ENCODE data around the gene ARL4D.

Gene ARL4D

GRCh38 chr17:43398724-43399595, at the start of gene ARL4D:
Gene ARL4D (plus strand): TSS chr17:43398993. CDS start chr17:43399733, 740 bp downstream.
- Histone ChIP-seq H3K9ac (ENCODE audit: low read length) (peak within 1 kb of the TSS; percentile 92), H3K4me3 (ENCODE audit: low read depth in 1 of 2, low read length in 2 of 2) (peak within 1 kb of the TSS; percentile 92 to 94)

DNA sequence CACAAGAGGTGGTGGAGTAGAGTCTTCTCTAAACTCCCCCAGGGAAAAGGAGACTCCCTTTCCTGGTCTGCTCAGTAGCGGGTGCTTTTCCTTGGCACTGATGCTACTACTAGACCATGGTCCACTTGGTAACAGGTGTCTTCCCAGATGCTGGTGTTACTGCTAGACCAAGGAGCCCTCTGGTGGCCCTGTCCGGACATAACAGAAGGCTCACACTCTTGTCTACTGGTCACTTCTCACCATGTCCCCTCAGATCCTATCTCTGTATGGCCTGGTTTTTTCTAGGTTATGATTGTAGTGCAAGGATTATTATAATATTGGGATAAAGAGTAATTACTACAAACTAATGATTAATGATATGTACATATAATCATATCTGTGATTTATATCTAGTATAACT, 49.7 kb upstream of the ARL4D start:
- H3K36me3 ChIP-seq (ENCODE audit: insufficient read depth, low read length) = no peaks in the 10 kb centered on the region
- H3K27me3 ChIP-seq (ENCODE audit: control insufficient read depth in 1 of 2, insufficient read depth in 2 of 2, low read length in 2 of 2) = no peaks in the 10 kb centered on the region
- no peak overlapping the region for H3K9ac ChIP-seq (ENCODE audit: low read length)
- no peak overlapping the region for H3K4me3 ChIP-seq (ENCODE audit: low read depth in 1 of 2, low read length in 2 of 2)
- no peaks in the 10 kb centered on the region for H3K4me1 ChIP-seq (ENCODE audit: insufficient read depth, low read length)
- H3K9me3 ChIP-seq (ENCODE audit: low read length) = peaks cover 11% of the 10 kb centered on the region
- no peak overlapping the region for H3K27ac ChIP-seq (ENCODE audit: low read depth, low read length)

More at GRCh38 chr17:43398724-43399595, at the start of gene ARL4D:
- H3K4me1 ChIP-seq (ENCODE audit: insufficient read depth, low read length) = peaks cover 48% of the 10 kb centered on the region
- peaks cover 16% of the 10 kb centered on the region for H3K36me3 ChIP-seq (ENCODE audit: insufficient read depth, low read length)
- H3K27me3 ChIP-seq (ENCODE audit: control insufficient read depth in 1 of 2, insufficient read depth in 2 of 2, low read length in 2 of 2) = no peaks in the 10 kb centered on the region
- peak within 1 kb of the TSS; percentile 93 for H3K27ac ChIP-seq (ENCODE audit: low read depth, low read length)
- H3K9me3 ChIP-seq (ENCODE audit: low read length) = no peaks in the 10 kb centered on the region

GRCh38 chr17:43350888-43351361, 47.9 kb upstream of the ARL4D start:
- H3K4me3 ChIP-seq (ENCODE audit: low read depth in 1 of 2, low read length in 2 of 2) = no peak overlapping the region
- H3K9ac ChIP-seq (ENCODE audit: low read length) = no peak overlapping the region
- H3K27ac ChIP-seq (ENCODE audit: low read depth, low read length) = no peak overlapping the region
- H3K9me3 ChIP-seq (ENCODE audit: low read length) = peaks cover 11% of the 10 kb centered on the region
- no peaks in the 10 kb centered on the region for H3K36me3 ChIP-seq (ENCODE audit: insufficient read depth, low read length)
- H3K4me1 ChIP-seq (ENCODE audit: insufficient read depth, low read length) = no peaks in the 10 kb centered on the region
- no peaks in the 10 kb centered on the region for H3K27me3 ChIP-seq (ENCODE audit: control insufficient read depth in 1 of 2, insufficient read depth in 2 of 2, low read length in 2 of 2)

DNA sequence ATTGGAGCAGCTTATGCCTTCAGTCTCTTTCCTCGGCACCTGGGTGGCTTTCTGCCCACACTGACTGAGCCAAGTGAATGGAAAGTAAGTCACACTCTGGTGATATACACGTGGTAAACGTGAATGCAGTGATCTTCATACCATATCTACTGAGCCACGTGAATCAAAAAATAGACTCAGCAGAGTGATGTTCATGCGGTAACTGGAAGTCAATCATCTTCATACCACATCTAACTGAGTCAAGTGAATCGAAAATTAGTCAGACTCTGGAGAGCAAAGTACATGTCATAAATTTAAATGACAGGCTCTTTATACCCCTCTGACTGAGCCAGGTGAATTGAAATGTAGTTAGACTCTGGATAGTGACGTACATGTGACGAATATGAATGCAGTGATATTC, 47.1 kb upstream of the ARL4D start:
- Histone ChIP-seq H3K4me3 (ENCODE audit: low read depth in 1 of 2, low read length in 2 of 2) (no peak overlapping the region), H3K27me3 (ENCODE audit: control insufficient read depth in 1 of 2, insufficient read depth in 2 of 2, low read length in 2 of 2) (no peaks in the 10 kb centered on the region), H3K9me3 (ENCODE audit: low read length) (peaks cover 11% of the 10 kb centered on the region), H3K36me3 (ENCODE audit: insufficient read depth, low read length) (no peaks in the 10 kb centered on the region), H3K9ac (ENCODE audit: low read length) (no peak overlapping the region), H3K4me1 (ENCODE audit: insufficient read depth, low read length) (no peaks in the 10 kb centered on the region), H3K27ac (ENCODE audit: low read depth, low read length) (no peak overlapping the region)

DNA sequence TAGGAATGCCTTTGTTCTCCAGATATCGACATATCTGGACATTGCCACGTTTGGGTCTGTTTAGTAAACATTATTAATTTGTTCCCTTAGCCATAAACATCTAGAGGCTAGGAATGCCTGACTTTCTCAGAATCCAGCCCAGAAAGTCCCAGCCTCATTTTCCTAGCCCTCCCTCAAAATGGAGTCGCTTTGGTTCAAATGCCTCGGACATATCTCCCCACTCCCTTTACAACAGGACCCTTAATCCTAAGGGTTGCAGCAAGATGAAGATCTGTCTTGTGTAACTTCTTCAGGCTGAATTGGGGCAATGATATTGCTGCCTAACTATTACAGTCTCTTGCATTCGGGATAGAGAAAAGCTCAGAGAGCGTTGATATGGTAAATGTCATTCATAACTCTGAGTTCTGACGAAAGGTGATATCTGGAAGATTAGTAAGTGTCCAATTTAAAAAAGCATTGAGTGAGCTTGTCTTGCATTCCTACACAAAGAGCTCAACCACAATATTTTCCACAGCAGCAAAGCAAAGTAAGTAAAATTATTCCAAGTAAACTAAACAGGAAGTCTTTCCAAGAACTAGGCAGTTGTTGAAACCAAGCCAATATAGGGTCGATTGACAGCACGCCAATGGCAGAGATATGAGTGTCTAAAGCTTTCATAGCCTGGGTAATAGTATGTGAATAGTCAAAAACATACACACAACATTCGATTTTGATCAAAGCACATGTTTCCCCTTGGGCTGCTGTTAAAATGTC, 46.0 kb upstream of the ARL4D start:
- Histone ChIP-seq H3K27ac (ENCODE audit: low read depth, low read length) (no peak overlapping the region), H3K4me3 (ENCODE audit: low read depth in 1 of 2, low read length in 2 of 2) (no peak overlapping the region), H3K4me1 (ENCODE audit: insufficient read depth, low read length) (no peaks in the 10 kb centered on the region), H3K36me3 (ENCODE audit: insufficient read depth, low read length) (no peaks in the 10 kb centered on the region), H3K27me3 (ENCODE audit: control insufficient read depth in 1 of 2, insufficient read depth in 2 of 2, low read length in 2 of 2) (no peaks in the 10 kb centered on the region), H3K9me3 (ENCODE audit: low read length) (peaks cover 8% of the 10 kb centered on the region), H3K9ac (ENCODE audit: low read length) (no peak overlapping the region)

DNA sequence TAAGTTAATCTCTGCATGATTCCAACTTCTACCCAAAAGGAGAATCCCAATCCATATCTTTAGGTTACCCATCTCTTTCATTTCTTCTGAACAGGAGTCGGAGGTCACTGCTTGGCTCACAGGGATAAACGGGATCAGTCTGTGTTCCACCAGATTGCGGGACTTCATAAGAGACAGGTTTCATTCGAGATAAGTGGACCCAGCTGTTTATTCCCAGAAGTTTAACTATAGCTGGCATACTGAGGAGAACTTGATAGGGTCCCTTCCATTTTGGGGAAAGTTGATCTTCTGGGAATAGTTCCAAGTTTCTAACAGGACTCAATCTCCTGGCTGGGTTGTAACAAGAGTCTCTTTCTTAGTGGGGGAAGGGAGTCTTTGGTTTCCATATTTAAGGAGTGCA, 45.4 kb upstream of the ARL4D start:
- Histone ChIP-seq H3K27me3 (ENCODE audit: control insufficient read depth in 1 of 2, insufficient read depth in 2 of 2, low read length in 2 of 2) (no peaks in the 10 kb centered on the region), H3K9ac (ENCODE audit: low read length) (no peak overlapping the region), H3K36me3 (ENCODE audit: insufficient read depth, low read length) (no peaks in the 10 kb centered on the region), H3K27ac (ENCODE audit: low read depth, low read length) (no peak overlapping the region), H3K4me3 (ENCODE audit: low read depth in 1 of 2, low read length in 2 of 2) (no peak overlapping the region), H3K9me3 (ENCODE audit: low read length) (peaks cover 5% of the 10 kb centered on the region), H3K4me1 (ENCODE audit: insufficient read depth, low read length) (no peaks in the 10 kb centered on the region)

- no peak overlapping the region for H3K27ac ChIP-seq (ENCODE audit: low read depth, low read length)
- H3K27me3 ChIP-seq (ENCODE audit: control insufficient read depth in 1 of 2, insufficient read depth in 2 of 2, low read length in 2 of 2) = no peaks in the 10 kb centered on the region
- no peaks in the 10 kb centered on the region for H3K36me3 ChIP-seq (ENCODE audit: insufficient read depth, low read length)
- no peaks in the 10 kb centered on the region for H3K9me3 ChIP-seq (ENCODE audit: low read length)
- H3K9ac ChIP-seq (ENCODE audit: low read length) = no peak overlapping the region
- H3K4me3 ChIP-seq (ENCODE audit: low read depth in 1 of 2, low read length in 2 of 2) = no peak overlapping the region
- H3K4me1 ChIP-seq (ENCODE audit: insufficient read depth, low read length) = peaks cover 1% of the 10 kb centered on the region
These were observed 44.4 kb upstream of the ARL4D start for GRCh38 chr17:43354371-43354770.

DNA sequence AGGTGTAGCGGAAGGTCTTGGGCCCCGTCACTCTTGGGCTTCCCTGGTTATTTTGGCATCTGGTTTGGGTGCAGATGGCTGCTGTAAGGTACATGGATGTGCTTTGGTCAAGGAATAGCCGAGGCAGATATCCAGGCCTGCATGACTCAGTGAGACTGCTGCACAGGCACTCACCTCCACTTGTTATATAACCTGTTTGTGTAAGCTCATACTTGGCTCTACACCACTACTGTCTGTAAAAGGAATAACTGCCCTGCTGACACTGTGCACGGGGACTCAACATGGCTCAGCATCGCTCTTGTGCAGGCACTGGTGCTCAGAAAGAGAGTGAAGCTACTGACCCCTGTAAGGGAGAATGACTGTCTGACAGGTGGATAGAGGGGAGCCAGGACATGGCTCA, 42.3 kb upstream of the ARL4D start:
- Histone ChIP-seq H3K9me3 (ENCODE audit: low read length) (no peaks in the 10 kb centered on the region), H3K36me3 (ENCODE audit: insufficient read depth, low read length) (no peaks in the 10 kb centered on the region), H3K4me3 (ENCODE audit: low read depth in 1 of 2, low read length in 2 of 2) (no peak overlapping the region), H3K4me1 (ENCODE audit: insufficient read depth, low read length) (peaks cover 9% of the 10 kb centered on the region), H3K27me3 (ENCODE audit: control insufficient read depth in 1 of 2, insufficient read depth in 2 of 2, low read length in 2 of 2) (no peaks in the 10 kb centered on the region), H3K9ac (ENCODE audit: low read length) (no peak overlapping the region), H3K27ac (ENCODE audit: low read depth, low read length) (no peak overlapping the region)

GRCh38 chr17:43356999-43357398, 41.8 kb upstream of the ARL4D start:
- Histone ChIP-seq H3K9me3 (ENCODE audit: low read length) (no peaks in the 10 kb centered on the region), H3K4me3 (ENCODE audit: low read depth in 1 of 2, low read length in 2 of 2) (no peak overlapping the region), H3K9ac (ENCODE audit: low read length) (no peak overlapping the region), H3K27ac (ENCODE audit: low read depth, low read length) (no peak overlapping the region), H3K4me1 (ENCODE audit: insufficient read depth, low read length) (peaks cover 9% of the 10 kb centered on the region), H3K36me3 (ENCODE audit: insufficient read depth, low read length) (no peaks in the 10 kb centered on the region), H3K27me3 (ENCODE audit: control insufficient read depth in 1 of 2, insufficient read depth in 2 of 2, low read length in 2 of 2) (no peaks in the 10 kb centered on the region)

DNA sequence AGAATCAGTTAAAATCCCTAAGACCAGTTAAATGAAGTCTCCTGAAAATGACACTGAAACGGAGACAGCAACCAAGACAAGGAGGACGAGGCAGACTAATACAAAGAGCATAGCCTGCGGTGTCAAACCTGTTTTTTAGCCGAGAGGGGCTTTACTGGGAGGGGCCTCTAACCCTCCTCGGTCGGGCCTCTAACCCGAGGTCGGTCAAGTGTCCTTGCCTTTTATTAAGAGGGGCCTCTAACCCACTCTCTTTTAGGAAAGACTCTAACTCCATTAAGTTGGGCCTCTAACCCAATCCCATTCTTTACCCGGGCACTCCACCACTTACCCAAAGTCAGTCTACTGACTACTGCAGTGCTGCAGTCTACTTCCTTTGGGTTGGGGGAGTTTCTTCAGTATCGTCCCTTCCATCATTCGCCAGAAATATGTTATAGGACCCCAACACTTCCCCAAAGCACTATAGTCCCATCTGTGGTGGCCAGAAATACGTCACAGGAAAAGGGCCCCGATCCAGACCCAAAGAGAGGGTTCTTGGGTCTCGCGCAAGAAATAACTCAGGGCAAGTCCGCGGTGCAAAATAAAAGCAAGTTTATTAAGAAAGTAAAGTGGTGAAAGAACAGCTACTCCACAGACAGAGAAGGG, 39.2 kb upstream of the ARL4D start:
- Histone ChIP-seq H3K27ac (ENCODE audit: low read depth, low read length) (peak overlapping the region; percentile 84), H3K27me3 (ENCODE audit: control insufficient read depth in 1 of 2, insufficient read depth in 2 of 2, low read length in 2 of 2) (no peaks in the 10 kb centered on the region), H3K4me1 (ENCODE audit: insufficient read depth, low read length) (peaks cover 9% of the 10 kb centered on the region), H3K4me3 (ENCODE audit: low read depth in 1 of 2, low read length in 2 of 2) (no peak overlapping the region), H3K36me3 (ENCODE audit: insufficient read depth, low read length) (no peaks in the 10 kb centered on the region), H3K9me3 (ENCODE audit: low read length) (no peaks in the 10 kb centered on the region), H3K9ac (ENCODE audit: low read length) (peak overlapping the region; percentile 70)

- peaks cover 9% of the 10 kb centered on the region for H3K4me1 ChIP-seq (ENCODE audit: insufficient read depth, low read length)
- peak overlapping the region; percentile 46 to 76 for H3K4me3 ChIP-seq (ENCODE audit: low read depth in 1 of 2, low read length in 2 of 2)
- H3K27ac ChIP-seq (ENCODE audit: low read depth, low read length) = peak overlapping the region; percentile 84
- no peaks in the 10 kb centered on the region for H3K36me3 ChIP-seq (ENCODE audit: insufficient read depth, low read length)
- H3K27me3 ChIP-seq (ENCODE audit: control insufficient read depth in 1 of 2, insufficient read depth in 2 of 2, low read length in 2 of 2) = no peaks in the 10 kb centered on the region
- H3K9me3 ChIP-seq (ENCODE audit: low read length) = no peaks in the 10 kb centered on the region
- peak overlapping the region; percentile 70 for H3K9ac ChIP-seq (ENCODE audit: low read length)
These were observed 38.4 kb upstream of the ARL4D start for GRCh38 chr17:43360376-43360738.
